ENCODE data around the gene PGBD1.
A peak's percentile ranks its signal among the peaks of the same experiment; 100 is the strongest.

PGBD1 gene, protein sequence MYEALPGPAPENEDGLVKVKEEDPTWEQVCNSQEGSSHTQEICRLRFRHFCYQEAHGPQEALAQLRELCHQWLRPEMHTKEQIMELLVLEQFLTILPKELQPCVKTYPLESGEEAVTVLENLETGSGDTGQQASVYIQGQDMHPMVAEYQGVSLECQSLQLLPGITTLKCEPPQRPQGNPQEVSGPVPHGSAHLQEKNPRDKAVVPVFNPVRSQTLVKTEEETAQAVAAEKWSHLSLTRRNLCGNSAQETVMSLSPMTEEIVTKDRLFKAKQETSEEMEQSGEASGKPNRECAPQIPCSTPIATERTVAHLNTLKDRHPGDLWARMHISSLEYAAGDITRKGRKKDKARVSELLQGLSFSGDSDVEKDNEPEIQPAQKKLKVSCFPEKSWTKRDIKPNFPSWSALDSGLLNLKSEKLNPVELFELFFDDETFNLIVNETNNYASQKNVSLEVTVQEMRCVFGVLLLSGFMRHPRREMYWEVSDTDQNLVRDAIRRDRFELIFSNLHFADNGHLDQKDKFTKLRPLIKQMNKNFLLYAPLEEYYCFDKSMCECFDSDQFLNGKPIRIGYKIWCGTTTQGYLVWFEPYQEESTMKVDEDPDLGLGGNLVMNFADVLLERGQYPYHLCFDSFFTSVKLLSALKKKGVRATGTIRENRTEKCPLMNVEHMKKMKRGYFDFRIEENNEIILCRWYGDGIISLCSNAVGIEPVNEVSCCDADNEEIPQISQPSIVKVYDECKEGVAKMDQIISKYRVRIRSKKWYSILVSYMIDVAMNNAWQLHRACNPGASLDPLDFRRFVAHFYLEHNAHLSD

DNA sequence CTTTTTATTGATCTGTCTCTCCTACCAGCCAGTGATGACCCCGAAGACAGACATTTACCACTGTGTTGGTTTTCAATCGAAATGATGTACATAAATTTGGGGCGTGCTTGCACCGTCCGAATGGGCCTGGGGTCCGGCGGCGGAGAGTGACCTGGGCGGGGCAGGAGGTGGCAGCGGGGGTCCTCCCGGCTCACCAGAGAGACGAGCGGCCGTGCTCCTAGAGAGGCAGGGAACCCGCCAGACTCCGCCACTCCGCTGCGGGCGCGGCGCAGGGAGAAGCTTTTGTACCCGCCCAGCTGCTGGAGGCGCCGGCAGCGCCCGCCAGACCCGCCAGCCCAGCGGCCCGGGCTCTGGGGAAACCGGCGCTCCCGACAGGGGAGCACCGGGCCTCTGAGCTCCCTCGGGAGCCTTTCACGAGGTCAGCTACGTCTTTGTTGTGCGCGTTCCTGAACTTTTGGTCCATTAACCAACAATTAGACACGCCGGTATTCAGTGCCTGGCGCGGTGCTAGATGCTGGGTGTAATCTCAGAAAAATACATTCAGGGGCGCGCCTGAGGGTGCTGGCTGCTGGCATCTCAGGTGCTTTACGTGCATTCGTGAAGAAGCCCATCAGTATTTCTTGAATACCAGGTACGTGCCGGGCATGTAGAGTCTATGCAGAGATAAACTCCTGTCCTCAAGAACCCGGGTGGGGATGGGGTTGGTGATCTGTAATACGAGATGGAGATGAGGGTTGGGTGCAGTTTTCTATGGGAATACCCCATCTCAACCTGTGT, at the start of gene PGBD1:
Gene PGBD1, plus strand, starts transcription at position 285 of the 777 bp plus-strand sequence. CDS start 2,242 bp downstream, outside the sequence.
- peak; percentile 73 for DNase-seq

DNA sequence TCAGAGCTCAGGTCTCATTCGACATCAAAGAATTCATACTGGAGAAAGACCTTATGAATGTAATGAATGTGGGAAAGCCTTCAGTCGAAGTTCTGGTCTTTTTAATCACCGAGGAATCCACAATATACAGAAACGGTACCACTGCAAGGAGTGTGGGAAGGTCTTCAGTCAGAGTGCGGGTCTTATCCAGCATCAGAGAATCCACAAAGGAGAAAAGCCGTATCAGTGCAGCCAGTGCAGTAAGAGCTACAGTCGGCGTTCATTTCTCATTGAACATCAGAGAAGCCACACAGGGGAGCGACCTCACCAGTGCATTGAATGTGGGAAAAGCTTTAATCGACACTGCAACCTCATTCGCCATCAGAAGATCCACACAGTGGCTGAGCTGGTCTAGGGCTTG, 48.6 kb upstream of the PGBD1 start:
- DNase-seq = no peak

DNA sequence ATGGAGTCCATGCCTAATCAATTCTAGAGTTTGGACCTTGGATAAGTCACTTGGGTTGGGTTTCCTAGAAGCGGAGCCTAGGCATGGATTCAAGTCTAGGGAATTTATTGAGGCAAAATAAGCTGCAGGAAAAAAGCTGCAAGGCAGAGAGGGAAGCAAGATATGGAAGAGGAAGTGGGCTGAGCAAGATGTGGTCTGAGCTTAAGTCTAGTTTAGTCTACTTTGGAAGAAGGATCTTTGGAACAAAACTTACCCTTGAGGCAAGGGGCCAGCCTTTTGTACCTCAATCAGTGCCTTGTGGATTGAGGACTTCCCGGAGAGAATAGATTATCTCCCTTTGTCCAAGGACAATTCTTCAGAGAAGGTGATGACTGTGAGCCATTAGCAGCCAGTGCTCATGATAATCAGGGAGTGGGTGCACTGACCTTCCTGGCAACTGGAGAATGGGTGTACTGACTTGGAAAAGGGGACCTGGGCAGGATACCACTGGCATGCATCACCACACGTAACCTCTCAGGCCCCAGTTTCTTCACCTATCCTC, 45.4 kb upstream of the PGBD1 start:
- no peak for DNase-seq

DNA sequence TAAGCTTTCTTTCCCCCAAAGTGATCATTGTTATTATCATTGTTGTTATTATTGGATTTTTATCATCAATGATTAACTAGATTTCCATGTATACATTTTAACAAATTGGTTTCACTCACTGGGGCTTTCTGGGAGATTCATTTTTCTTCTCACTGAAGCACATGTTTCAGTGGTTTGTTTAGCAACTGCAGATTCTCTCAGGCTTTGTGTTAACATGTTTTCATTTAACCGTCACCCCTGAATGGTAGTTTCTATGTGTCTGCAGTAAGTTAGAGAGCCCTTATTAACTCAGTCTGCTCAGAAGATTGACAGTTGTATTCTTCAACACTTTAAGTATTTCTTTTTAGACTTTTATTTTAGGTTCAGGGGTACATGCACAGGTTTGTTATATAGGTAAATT, 41.7 kb upstream of the PGBD1 start:
- DNase-seq = no peak

DNA sequence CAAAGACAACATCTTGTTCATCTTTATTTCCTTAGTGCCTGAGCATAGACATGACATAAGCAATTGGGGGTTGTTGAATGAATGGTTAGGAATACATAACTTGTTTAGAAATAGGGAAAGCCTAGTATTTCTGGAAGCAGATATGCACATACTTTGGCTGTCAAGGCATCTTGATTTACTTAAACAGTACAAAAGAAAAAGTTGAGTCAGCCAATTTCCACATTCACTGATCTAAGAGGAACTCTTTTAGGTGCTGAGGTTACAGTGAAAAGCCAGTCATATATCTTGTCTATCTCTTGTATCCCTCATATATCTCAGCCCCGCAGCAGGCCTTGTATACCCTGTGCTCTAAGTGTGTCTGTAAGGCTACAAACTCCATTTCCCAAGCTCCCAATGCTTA, 40.9 kb upstream of the PGBD1 start:
- DNase-seq = no peak

DNA sequence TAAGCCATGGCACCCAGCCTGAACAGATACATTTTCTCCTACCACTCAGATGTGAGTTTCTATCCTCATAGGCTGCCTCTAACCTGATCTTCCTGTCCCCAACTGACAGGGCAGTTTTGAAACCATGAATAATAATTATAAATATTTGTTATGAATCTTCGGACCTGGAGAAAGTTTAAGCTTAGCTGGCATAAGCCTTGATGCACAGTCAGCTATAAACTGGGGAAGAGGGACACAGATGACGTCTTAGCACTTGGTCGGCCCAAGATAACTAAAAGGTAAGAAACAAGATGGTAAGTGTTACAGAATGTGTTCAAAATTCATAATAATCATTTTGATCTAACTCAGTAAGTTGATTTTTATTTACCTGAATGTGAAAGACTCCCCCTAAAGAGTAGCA, 37.4 kb upstream of the PGBD1 start:
- no peak for DNase-seq

DNA sequence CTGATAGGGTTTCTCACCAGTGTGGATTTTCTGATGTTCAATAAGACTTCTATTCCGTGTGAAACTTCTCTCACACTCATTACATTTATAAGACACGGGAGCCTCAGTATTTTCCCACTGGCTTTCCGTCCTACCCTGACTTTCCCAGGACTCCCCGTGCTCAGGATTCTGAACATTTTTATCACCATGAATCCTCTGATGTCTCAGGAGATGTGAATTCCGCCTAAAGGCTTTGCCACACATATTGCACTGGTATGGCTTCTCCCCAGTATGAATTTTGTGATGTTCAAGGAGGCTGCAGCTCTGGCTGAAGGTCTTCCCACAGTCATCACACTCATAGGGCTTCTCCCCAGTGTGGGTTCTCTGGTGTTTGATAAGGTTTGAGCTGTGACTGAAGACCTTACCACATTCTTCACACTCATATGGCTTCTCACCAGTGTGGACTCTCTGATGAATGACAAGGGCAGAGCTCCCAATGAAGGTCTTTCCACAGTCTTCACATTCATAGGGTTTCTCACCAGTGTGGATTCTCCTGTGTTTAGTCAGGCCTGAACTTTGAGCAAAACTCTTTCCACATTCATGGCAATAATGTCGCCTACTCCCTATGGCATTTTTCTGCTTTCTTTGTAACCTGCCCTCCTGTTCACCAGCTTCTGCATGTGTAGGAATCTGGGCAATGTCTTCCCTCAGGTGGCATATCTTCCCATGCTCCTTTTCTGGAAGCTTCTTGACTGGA, 36.0 kb upstream of the PGBD1 start:
- DNase-seq = no peak

DNA sequence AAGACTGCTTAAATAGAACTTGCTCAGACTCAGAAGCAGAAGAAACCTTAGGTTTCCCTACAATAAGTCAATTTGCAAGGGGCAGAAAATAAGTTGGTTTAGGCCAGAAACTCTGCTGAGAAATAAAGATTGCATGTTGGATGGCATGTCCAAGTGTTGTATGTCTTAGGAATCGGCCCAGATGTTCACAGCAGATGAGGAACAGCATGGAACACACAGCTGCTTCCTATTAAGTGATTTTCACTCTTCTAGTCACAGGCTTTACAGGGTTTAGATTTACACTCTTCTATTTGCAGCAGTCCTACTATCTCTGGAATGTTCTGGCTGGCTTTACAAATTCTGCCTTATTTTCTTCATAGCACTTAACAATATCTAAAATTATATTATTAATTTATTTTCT, 32.5 kb upstream of the PGBD1 start:
- DNase-seq = no peak

DNA sequence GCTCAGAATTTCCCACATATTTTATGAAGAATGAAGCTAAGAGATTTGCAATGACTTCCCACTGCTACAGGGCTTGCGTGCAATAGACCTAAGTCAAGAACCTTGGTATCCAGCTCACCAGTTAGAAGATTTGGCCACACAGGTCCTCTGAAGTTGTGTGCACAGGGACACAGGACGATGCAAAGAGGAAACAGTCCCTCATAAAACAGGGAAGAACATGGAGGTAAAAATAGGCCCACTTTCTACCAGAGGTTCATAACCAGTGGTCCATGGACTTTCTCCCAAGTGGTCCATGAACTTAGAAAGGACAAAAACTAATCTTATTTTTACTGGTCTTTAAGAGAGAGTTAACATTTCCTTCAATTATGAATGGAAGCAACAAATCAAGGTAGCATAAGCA, 30.6 kb upstream of the PGBD1 start:
- no peak for DNase-seq

DNA sequence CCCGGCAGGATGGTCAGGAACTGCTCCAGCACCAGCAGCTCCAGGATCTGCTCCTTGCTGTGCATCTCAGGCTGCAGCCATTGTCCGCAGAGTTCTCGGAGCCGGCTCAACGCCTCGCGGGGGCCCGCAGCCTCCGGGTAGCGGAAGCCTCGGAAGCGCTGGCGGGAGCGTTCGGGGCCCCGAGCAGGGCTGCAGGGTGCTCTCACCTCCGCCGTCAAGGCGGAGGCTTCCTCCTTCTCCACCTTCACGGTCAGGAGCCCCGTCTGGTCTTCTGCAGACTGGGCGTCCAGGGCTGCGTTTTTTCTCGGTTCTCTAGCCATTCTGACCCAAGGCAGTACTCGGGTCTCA, 29.7 kb upstream of the PGBD1 start:
- no peak for DNase-seq

DNA sequence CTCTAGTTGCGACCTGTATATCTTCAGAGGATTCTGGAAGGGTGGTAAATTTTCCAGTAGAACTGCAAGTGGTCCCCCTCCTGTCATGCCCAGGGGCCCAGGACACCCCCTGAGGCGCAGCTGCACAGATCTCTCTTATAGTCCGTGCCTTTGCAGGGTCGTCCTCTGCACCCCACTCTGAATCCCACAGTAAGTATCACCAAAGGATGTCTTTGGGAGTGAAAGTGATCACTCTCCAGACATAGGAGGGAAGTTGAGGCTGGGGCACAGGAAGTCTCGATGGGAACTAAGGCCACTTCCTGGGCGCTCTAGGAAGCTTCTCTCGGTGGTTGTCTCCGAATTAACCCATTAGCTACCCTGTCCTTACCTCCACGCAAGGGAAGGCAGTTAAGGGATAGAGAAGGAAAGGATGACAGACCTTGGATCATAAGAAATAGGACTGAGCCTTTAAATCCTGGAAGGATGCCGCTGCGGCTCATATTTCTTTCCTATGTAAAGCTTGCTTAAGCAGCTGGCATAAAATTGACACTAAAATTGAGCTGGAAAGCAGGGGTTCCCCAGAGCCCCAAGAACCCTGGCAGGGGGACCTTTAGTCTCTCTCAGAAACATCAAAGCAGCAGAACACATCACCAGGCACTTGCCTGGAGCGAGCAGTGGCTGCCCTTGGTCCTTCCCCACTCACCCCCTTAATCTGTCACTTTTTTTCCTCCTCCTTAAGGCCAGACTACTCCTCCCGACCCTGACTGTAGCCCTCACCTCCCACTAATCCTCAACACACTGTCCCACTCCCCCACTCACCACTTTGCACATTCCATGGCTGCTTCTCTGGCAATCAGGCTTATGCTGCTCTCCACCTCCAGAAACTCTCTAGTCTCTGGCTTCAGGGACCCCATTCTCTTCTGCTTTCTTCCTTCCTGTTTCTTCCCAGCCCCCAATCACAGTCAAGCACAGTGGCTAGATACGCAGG, 29.1 kb upstream of the PGBD1 start, which contains the start of gene ZKSCAN4:
Gene ZKSCAN4, minus strand, starts transcription at position 261 of the 967 bp plus-strand sequence. CDS start 289 bp downstream, outside the sequence.
- DNase-seq = peak; percentile 78

DNA sequence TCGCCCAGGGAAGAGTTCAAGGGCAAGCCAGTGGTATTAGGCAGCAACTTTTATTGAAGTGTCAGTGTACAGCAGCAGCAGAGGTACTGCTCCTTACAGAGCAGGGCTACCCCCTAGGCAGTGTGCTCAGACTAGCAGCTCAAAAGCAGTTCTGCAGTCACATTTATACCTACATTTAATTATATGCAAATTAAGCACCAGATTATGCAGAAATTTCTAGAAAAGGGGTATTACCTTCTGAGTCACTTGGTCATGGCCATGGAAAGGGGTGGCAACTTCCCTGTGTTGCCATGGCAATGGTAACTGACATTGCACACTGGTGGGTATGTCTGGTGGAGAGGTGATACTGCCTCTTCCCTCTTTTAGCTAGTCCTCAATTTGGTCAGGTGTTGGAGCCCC, 27.3 kb upstream of the PGBD1 start:
- no peak for DNase-seq

DNA sequence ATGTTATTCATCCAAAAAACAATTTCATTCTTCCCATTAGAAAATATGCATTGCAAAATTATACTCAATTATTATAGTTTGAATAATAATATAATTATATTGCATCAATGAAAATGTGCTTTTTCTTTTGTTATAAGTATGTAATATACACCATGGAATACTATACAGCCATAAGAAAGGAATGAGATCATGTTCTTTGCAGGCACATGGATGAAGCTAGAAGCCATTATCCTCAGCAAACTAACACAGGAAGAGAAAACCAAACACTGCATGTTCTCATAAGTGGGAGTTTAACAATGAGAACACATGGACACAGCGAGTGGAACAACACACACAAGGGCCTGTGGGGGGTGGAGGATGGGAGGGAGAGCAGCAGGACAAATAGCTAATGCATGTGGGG, 24.3 kb upstream of the PGBD1 start:
- DNase-seq = no peak

DNA sequence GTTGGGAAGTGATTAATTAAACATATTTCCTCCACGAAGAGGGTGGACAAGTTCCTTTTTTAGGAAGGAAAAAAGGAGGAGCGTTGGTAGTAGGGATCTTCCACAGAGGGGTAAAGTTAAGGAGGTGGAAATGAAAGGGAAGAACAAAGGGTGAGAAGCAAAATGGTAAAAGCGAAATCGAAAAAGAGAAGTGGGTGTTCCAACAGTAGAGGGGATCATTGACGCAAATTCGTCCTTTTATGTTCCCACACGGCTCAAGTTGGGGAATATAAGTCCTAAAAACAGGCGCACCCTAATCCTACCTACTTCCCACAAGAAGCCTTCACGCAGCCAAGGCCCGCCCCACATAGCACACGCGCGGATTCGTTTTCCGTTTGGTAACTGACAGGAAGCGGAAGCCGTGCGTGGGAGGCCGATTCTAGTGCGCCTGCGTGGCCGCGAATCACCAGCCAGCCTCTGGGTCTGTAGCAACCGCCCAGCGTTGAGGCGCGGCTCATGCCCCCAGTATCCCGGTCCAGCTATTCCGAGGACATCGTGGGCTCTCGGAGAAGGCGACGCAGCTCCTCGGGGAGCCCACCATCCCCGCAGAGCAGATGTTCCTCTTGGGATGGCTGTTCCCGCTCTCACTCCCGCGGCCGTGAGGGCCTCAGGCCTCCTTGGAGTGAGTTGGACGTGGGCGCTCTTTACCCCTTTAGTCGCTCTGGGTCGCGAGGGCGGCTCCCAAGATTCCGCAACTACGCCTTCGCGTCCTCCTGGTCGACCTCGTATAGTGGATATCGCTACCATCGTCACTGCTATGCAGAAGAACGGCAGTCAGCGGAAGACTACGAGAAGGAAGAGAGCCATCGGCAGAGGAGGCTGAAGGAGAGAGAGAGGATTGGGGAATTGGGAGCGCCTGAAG, 22.2 kb upstream of the PGBD1 start, which contains the start of gene NKAPL:
Gene NKAPL, plus strand, starts transcription at position 421 of the 901 bp plus-strand sequence. Its CDS starts 75 bp downstream, at position 496.
- no peak for DNase-seq

DNA sequence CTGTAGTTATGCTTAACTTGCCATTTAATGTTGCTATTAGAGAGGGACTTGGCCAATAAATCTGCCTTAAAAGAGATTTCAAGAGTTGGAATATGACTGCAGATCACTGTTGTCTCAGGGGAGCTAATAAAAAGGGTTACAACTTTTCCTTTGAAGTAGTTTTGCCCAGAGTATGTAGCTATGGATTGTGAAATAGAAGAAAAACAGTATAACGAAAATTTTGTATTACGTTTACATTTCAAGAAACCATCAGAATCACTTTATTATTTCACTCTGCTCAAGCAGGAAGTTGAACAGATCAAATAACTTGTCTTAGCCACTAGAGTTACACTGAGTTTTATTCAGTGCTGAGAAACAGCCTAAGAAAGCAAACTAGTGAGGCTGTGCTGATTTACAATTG, 17.4 kb upstream of the PGBD1 start:
- no peak for DNase-seq

DNA sequence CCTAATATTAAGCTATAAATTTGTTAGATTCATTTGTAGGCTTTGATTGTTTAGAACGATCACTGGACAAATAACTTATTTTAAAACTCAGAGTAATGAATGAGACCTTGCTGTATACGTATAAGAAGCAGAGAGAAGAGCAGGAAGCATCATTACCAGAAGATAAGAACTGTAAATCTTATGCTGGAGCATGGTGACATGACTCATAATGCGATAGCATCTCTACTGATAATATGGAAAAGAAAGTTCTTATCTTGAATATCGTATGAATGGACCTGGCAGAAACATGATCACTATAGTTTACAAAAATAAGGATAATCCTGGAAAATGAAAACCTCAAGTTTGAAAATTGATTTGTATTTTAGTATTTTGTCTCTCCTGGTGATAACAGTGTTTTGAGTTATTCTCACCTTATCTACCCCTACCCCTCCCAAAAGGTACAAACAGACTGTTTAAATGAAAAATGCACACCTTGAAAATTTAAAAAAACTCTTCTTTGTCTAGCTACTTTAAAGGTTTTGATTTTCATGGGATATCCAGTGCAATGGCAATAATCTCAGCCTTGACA, 16.5 kb upstream of the PGBD1 start:
- no peak for DNase-seq

DNA sequence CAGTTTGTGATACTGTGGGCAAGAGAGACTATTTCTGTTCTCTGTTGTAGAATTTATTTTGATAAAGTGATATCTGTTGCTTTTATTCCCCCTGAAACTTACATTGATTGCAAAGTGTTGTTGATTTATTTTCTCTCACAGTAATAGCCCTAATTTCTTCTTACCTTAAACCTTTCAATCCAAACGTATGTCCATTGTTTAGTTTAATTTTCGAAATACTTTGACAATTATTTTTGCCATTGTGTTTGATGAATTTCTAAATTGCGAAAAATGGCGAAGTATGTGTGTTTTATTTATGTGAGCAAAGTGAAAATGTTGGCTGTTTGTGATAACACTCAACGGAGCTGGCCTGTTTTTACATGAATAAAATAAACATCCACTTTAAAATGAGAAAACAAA, 14.8 kb upstream of the PGBD1 start:
- no peak for DNase-seq

DNA sequence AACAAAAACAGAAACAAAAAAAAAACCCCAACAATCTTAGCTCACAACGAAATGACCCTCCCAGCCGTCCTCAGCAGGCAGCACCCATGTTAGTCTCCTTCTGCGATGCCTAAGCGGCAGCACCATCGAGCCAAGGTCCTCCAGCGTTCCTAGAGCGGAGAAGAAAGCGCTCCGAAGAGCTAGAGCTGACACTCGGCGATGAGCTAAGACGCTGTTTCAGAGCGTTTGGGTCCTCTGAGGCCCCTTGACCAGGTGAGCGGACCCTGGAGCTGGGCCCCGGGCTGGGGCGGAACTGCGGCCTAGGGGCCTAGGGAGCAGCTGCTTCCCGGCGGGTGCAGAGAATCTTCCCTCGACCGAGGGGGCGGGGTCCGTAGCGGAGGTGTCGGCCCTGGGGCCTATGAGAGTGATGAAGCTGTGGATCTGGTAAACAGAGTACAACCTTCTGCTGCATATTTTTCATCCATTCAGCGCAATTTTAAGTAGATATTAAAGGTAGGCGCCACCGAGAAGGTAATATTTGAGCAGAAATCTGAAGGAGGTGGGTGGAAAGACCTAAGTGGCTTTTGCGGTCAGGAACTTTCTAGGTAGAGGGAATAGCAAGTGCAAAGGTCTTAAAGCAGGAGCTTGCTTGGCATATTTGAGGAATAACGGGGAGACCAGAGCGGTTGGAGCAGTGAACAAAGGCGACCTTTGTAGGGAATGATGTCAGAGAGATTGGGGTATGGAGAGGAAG, 14.2 kb upstream of the PGBD1 start, which contains the start of gene ZSCAN26:
Gene ZSCAN26, plus strand, starts transcription at position 182 of the 733 bp plus-strand sequence. CDS start 4,777 bp downstream, outside the sequence.
- DNase-seq = peak; percentile 80

DNA sequence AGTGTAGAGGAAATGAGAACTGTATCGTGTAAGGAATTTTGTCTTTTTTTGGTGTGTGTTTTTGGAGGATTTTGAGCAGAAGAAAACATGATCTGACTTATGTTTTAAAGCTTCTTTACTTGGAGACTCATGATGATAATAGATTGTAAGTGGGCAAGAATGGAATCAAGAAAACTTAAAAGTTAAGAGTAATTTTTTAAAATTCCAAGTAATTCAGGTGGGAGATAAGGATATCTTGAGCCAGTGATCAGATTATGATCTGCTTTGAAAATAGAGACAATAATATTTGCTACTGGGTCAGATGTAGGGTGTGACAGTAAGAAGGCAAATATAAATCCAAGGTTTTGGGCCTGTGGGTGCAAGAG, 13.7 kb upstream of the PGBD1 start:
- DNase-seq = no peak

All from T1000 (cell line).